SK-N-SH (cell line): ENCODE results near the gene ZNF33B. TPM values are rescaled to one million over a fixed set of nuclear protein-coding genes. Genes with fewer than 3 reads are reported as not detected.

Experiments
- CTCF ChIA-PET: fragments of 300-600, 350-600 bp; formaldehyde crosslinking; extraction: SDS; loops from one replicate; lab custom pipeline; 2021; lab: Yijun Ruan, JAX
- POLR2A ChIA-PET: fragments of 350-600 bp; sonication (Branson Sonifier 250); formaldehyde crosslinking; extraction: SDS; loops from one replicate; lab custom pipeline; 2020; ENCODE audit warnings: antibody characterized with exemption, inconsistent platforms; lab: Yijun Ruan, JAX
- DNase-seq: peaks from one replicate; pipeline ENCODE4 v3.0.0; 2012
- H2AFZ ChIP-seq: fragments of 200-600 bp; sonication (generic); 2 replicates; pipeline ENCODE4 v1.8.1; 2016; ENCODE audit warnings: antibody characterized with exemption, mild to moderate bottlenecking, low read depth
- H3F3A ChIP-seq: fragments of 200-600 bp; sonication (generic); replicated peaks from 2 replicates; pipeline ENCODE3; 2016; ENCODE audit warnings: antibody characterized with exemption, mild to moderate bottlenecking; ENCODE audit not compliant: insufficient read depth
- H3K27ac ChIP-seq, 2 experiments: fragments of 200-500 bp in 1 of 2; fragments of 200-600 bp in 1 of 2; sonication (Bioruptor generic) in 1 of 2; sonication (generic), shearing (Covaris generic) in 1 of 2; 2 replicates each; pipeline versions ENCODE4 v1.5.1 to v1.6.1; 2014 to 2016; ENCODE audit warnings: low read depth in 2 of 2, inconsistent platforms in 1 of 2, low read length in 1 of 2, mild to moderate bottlenecking in 1 of 2, mixed read lengths in 1 of 2
- H3K27me3 ChIP-seq: fragments of 200-600 bp; sonication (generic), shearing (Covaris generic); 2 replicates; pipeline ENCODE4 v1.6.1; 2016; ENCODE audit warnings: mixed run types; ENCODE audit not compliant: insufficient read depth
- H3K36me3 ChIP-seq, 2 experiments: fragments of 200-500 bp in 1 of 2; fragments of 200-600 bp in 1 of 2; sonication (Bioruptor generic) in 1 of 2; sonication (generic) in 1 of 2; replicated peaks in 1 of 2; 2 replicates each; pipeline versions ENCODE3 to v1.5.1; 2014 to 2016; ENCODE audit warnings: low read length in 1 of 2, mild to moderate bottlenecking in 1 of 2; ENCODE audit not compliant: insufficient read depth in 2 of 2, control insufficient read depth in 1 of 2
- H3K4me1 ChIP-seq, 2 experiments: fragments of 200-500 bp in 1 of 2; fragments of 200-600 bp in 1 of 2; sonication (Bioruptor generic) in 1 of 2; sonication (generic), shearing (Covaris generic) in 1 of 2; 2 replicates each; pipeline versions ENCODE4 v1.5.1 to v1.6.1; 2014 to 2016; ENCODE audit warnings: low read depth in 1 of 2, low read length in 1 of 2, mixed run types in 1 of 2; ENCODE audit not compliant: insufficient read depth in 2 of 2, control insufficient read depth in 1 of 2
- H3K4me2 ChIP-seq: fragments of 200-600 bp; sonication (generic), shearing (Covaris generic); 2 replicates; pipeline ENCODE4 v1.6.1; 2017; ENCODE audit warnings: mixed run types
- H3K4me3 ChIP-seq, 2 experiments: fragments of 200-500 bp in 1 of 2; fragments of 200-600 bp in 1 of 2; sonication (Bioruptor generic) in 1 of 2; sonication (generic), shearing (Covaris generic) in 1 of 2; 2 replicates each; pipeline versions ENCODE4 v1.5.1 to v1.8.1; 2014 to 2016; ENCODE audit warnings: low read depth in 2 of 2, inconsistent platforms in 1 of 2, low read length in 1 of 2, mild to moderate bottlenecking in 1 of 2, mixed read lengths in 1 of 2, moderate library complexity in 1 of 2
- H3K79me2 ChIP-seq: fragments of 200-600 bp; sonication (generic); 2 replicates; pipeline ENCODE4 v1.8.1; 2017; ENCODE audit warnings: mild to moderate bottlenecking; ENCODE audit not compliant: insufficient read depth
- H3K9ac ChIP-seq: fragments of 200-600 bp; sonication (generic); 2 replicates; pipeline ENCODE4 v1.6.1; 2017; ENCODE audit warnings: mixed run types
- H3K9me2 ChIP-seq: fragments of 200-600 bp; sonication (generic); 2 replicates; pipeline ENCODE4 v1.6.1; 2017; ENCODE audit warnings: mixed run types
- H3K9me3 ChIP-seq: fragments of 200-600 bp; sonication (generic); 2 replicates; pipeline ENCODE4 v1.6.1; 2017; ENCODE audit warnings: mixed run types, mild to moderate bottlenecking, moderate library complexity
- H4K20me1 ChIP-seq: fragments of 200-600 bp; sonication (generic); 2 replicates; pipeline ENCODE4 v1.6.1; 2017; ENCODE audit warnings: mild to moderate bottlenecking, mixed run types; ENCODE audit not compliant: insufficient read depth
- CHD2 ChIP-seq: fragments of 150-350 bp; IDR thresholded peaks from 2 replicates; pipeline ENCODE4 v1.6.1; 2018; ENCODE audit warnings: low read length; ENCODE audit not compliant: partially characterized antibody
- ELF1 ChIP-seq: IDR thresholded peaks from 2 replicates; pipeline ENCODE4 v1.4.0; 2012
- EP300 ChIP-seq, 2 experiments: IDR thresholded peaks; 2 replicates each; pipeline versions ENCODE4 v1.4.0 to v1.6.1; 2012; ENCODE audit warnings: borderline replicate concordance in 1 of 2, low read depth in 1 of 2, low read length in 1 of 2
- EZH2phosphoT487 ChIP-seq: fragments of 200-600 bp; sonication (generic); IDR thresholded peaks from 2 replicates; pipeline ENCODE4 v1.6.1; 2017; ENCODE audit warnings: low read depth, mixed run types, mild to moderate bottlenecking, antibody characterized with exemption, moderate library complexity, borderline replicate concordance
- FOXJ3 ChIP-seq: sonication (generic); formaldehyde crosslinking; IDR thresholded peaks from 2 replicates; pipeline ENCODE4 v1.5.1; 2020; ENCODE audit warnings: mild to moderate bottlenecking, missing genetic modification reagents
- FOXM1 ChIP-seq: IDR thresholded peaks from 2 replicates; pipeline ENCODE4 v1.4.0; 2012; ENCODE audit warnings: low read depth, mild to moderate bottlenecking
- GATA2 ChIP-seq: sonication (generic); formaldehyde crosslinking; IDR thresholded peaks from 2 replicates; pipeline ENCODE4 v1.5.0; 2020; ENCODE audit warnings: mild to moderate bottlenecking, missing genetic modification reagents
- JUND ChIP-seq: IDR thresholded peaks from 2 replicates; pipeline ENCODE4 v1.4.0; 2012
- NFIC ChIP-seq: IDR thresholded peaks from 2 replicates; pipeline ENCODE4 v1.4.0; 2012; ENCODE audit warnings: borderline replicate concordance
- POLR2AphosphoS5 ChIP-seq: IDR thresholded peaks from 2 replicates; pipeline ENCODE4 v1.6.1; 2012; ENCODE audit warnings: low read depth, low read length
- RAD21 ChIP-seq: IDR thresholded peaks from 2 replicates; pipeline ENCODE4 v1.6.1; 2012; ENCODE audit warnings: mild to moderate bottlenecking, low read length
- RCOR1 ChIP-seq: fragments of 150-350 bp; IDR thresholded peaks from 2 replicates; pipeline ENCODE4 v1.6.1; 2017; ENCODE audit warnings: antibody characterized with exemption, low read length
- RFX5 ChIP-seq: IDR thresholded peaks from 2 replicates; pipeline ENCODE4 v1.6.1; 2012; ENCODE audit warnings: mild to moderate bottlenecking, improper control_type of control experiment, low read length
- RXRA ChIP-seq: IDR thresholded peaks from 2 replicates; pipeline ENCODE4 v1.4.0; 2012; ENCODE audit warnings: low read depth, mild to moderate bottlenecking, borderline replicate concordance
- TAF1 ChIP-seq: IDR thresholded peaks from 2 replicates; pipeline ENCODE4 v1.6.1; 2012; ENCODE audit warnings: low read depth, mild to moderate bottlenecking, low read length, moderate library complexity, borderline replicate concordance
- TCF12 ChIP-seq: IDR thresholded peaks from 2 replicates; pipeline ENCODE4 v1.4.0; 2012
- WGBS: methylation state at CpG from one replicate; pipeline ENCODE4 v1.1.6; 2017; ENCODE audit warnings: low lambda C conversion rate; 5-methylcytosine and 5-hydroxymethylcytosine counted together
- polyA plus RNA-seq, 3 experiments: library from polyadenylated mRNA; depleted of rRNA; stranded (reverse); fragments of >200 nt; gene quantifications; 2 replicates each; pipeline ENCODE4 v1.2.3, GENCODE V29; 2012
- TF ChIP-seq, protein P1 (sequence below): IDR thresholded peaks from 2 replicates; pipeline ENCODE4 v1.4.0; 2012; ENCODE audit warnings: low read depth, borderline replicate concordance
- TF ChIP-seq, protein P2 (sequence below): fragments of 150-350 bp; IDR thresholded peaks from 2 replicates; pipeline ENCODE4 v1.6.1; 2017; ENCODE audit warnings: antibody characterized with exemption, low read length, low read depth, borderline replicate concordance
- TF ChIP-seq, protein P3 (sequence below): IDR thresholded peaks from 2 replicates; pipeline ENCODE4 v1.4.0; 2012; ENCODE audit warnings: low read depth, borderline replicate concordance
- TF ChIP-seq, protein P4 (sequence below): IDR thresholded peaks from 2 replicates; pipeline ENCODE4; 2012
- TF ChIP-seq, protein P5 (sequence below): fragments of 150-350 bp; IDR thresholded peaks from 2 replicates; pipeline ENCODE4 v1.6.1; 2016; ENCODE audit warnings: mild to moderate bottlenecking, low read depth, low read length
- TF ChIP-seq, protein P6 (sequence below): IDR thresholded peaks from 2 replicates; pipeline ENCODE4 v1.4.0; 2012; ENCODE audit warnings: low read depth

The ZNF33B gene
- polyA plus RNA-seq, 1 of the 3 experiments (the other 2 are of a cell fraction): 5.6 TPM

DNA sequence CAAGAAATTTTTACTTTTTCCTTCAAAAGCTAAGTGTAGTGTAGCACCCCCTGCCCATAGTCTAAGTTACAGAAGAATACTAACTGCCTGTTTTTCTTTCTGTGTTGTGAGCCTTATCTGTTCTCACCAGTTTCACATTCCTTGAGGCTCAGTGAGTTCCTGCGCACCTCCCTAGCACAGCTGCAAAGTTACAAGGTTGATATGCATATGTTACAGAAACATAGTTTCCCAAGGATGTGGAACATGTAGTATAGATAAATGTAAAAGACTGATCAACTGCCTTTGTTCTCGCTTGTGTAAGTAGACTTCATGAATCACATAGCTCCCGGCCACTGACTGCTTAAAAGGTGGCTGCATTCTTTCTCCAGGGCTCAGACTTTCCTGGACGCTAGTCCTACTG, 6.7 kb upstream of the ZNF33B start:
- H3K27me3 ChIP-seq: no peaks in the 10 kb centered on the region
- peaks cover 2 to 11% of the 10 kb centered on the region in 2 experiments for H3K36me3 ChIP-seq
- CTCF ChIA-PET: interaction anchor here (1.3 kb wide), 1 partner anchor 10 kb away, joined by 3 read pairs; no protein-coding TSS in a partner anchor
- no peak for DNase-seq
- no peak overlapping the region for H3K9ac ChIP-seq
- no peaks in the 10 kb centered on the region for H3K4me1 ChIP-seq
- H3K4me2 ChIP-seq: no peak overlapping the region
- 64% methylated on average over 4 of the region's 4 CpGs for WGBS
- H2AFZ ChIP-seq: no peak overlapping the region
- H3F3A ChIP-seq: peaks cover 5% of the 10 kb centered on the region
- no peaks in the 10 kb centered on the region for H4K20me1 ChIP-seq
- POLR2A ChIA-PET: no interaction called here
- H3K79me2 ChIP-seq: no peaks in the 10 kb centered on the region
- H3K4me3 ChIP-seq: no peak overlapping the region
- no peaks in the 10 kb centered on the region for H3K9me3 ChIP-seq
- TF ChIP-seq ELF1: no peak
- no peak for TF ChIP-seq RAD21
- TF ChIP-seq FOXM1: no peak
- no peak for TF ChIP-seq NFIC
- TF ChIP-seq GATA2: no peak
- TF ChIP-seq JUND: no peak
- TF ChIP-seq EZH2phosphoT487: no peak
- TF ChIP-seq, protein P1, sequence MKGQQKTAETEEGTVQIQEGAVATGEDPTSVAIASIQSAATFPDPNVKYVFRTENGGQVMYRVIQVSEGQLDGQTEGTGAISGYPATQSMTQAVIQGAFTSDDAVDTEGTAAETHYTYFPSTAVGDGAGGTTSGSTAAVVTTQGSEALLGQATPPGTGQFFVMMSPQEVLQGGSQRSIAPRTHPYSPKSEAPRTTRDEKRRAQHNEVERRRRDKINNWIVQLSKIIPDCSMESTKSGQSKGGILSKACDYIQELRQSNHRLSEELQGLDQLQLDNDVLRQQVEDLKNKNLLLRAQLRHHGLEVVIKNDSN: no peak
- TF ChIP-seq RXRA: no peak
- no peak for TF ChIP-seq TCF12
- TF ChIP-seq, all 33 proteins: peak for 0
- H3K27ac ChIP-seq: no peak overlapping the region
- H3K9me2 ChIP-seq: no peaks in the 10 kb centered on the region

DNA sequence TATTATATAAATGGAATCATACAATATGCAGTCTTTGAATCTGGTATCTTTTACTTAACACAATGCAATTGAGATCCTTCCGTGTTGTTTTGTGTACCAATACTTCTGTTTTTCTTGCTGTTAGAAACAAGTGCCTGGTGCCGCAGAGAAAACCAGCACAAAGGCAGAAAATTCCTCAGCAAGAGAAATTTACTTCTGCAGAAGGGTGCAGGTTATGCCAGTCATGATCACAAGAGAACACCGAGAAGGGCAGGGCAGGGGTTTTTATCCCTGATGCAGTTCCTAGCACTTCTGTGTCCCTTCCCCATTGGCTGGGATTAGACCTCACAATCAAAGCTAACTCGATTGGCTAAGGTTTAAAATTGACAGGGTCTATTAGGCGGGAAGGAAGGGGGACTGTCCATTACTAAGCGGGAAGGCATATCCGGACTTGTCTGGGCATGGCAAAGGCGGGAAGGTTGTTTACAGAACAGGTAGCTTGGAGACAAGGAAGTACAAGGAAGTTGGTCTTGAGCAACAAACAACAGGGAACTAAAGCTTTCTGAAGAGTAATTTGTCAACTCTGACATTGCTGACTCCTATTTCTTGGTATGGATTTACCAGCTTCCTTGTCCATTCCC, 2.4 kb upstream of the ZNF33B start:
- Histone ChIP-seq H3K9ac (no peak overlapping the region), H3K36me3 (peaks cover 0 to 6% of the 10 kb centered on the region in 2 experiments), H3K9me3 (no peaks in the 10 kb centered on the region), H3K4me3 (no peak overlapping the region), H3K4me2 (no peak overlapping the region), H3K9me2 (no peaks in the 10 kb centered on the region), H2AFZ (no peak overlapping the region), H3K27me3 (no peaks in the 10 kb centered on the region), H3K79me2 (peaks cover 18% of the 10 kb centered on the region), H3K4me1 (peaks cover 0 to 4% of the 10 kb centered on the region in 2 experiments; a peak in 2 of 4 replicates), H3K27ac (no peak overlapping the region), H3F3A (peaks cover 17% of the 10 kb centered on the region), H4K20me1 (no peaks in the 10 kb centered on the region)
- CTCF ChIA-PET: no interaction called here
- WGBS: 88% methylated on average over 8 of the region's 8 CpGs
- DNase-seq: no peak
- POLR2A ChIA-PET: no interaction called here
- TF ChIP-seq RCOR1 (no peak), CHD2 (no peak), FOXJ3 (no peak), RXRA (no peak), GATA2 (no peak), RAD21 (no peak), EP300 (IDR thresholded peaks at IDR 0.05; ENCODE audit: borderline replicate concordance in 1 of 2, low read depth in 1 of 2, low read length in 1 of 2) (no peak), TAF1 (no peak), POLR2AphosphoS5 (no peak), FOXM1 (no peak), NFIC (no peak), RFX5 (no peak)
- TF ChIP-seq, protein P2, sequence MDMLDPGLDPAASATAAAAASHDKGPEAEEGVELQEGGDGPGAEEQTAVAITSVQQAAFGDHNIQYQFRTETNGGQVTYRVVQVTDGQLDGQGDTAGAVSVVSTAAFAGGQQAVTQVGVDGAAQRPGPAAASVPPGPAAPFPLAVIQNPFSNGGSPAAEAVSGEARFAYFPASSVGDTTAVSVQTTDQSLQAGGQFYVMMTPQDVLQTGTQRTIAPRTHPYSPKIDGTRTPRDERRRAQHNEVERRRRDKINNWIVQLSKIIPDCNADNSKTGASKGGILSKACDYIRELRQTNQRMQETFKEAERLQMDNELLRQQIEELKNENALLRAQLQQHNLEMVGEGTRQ: no peak
- TF ChIP-seq, protein P3, sequence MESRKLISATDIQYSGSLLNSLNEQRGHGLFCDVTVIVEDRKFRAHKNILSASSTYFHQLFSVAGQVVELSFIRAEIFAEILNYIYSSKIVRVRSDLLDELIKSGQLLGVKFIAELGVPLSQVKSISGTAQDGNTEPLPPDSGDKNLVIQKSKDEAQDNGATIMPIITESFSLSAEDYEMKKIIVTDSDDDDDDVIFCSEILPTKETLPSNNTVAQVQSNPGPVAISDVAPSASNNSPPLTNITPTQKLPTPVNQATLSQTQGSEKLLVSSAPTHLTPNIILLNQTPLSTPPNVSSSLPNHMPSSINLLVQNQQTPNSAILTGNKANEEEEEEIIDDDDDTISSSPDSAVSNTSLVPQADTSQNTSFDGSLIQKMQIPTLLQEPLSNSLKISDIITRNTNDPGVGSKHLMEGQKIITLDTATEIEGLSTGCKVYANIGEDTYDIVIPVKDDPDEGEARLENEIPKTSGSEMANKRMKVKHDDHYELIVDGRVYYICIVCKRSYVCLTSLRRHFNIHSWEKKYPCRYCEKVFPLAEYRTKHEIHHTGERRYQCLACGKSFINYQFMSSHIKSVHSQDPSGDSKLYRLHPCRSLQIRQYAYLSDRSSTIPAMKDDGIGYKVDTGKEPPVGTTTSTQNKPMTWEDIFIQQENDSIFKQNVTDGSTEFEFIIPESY: no peak
- TF ChIP-seq, protein P4, sequence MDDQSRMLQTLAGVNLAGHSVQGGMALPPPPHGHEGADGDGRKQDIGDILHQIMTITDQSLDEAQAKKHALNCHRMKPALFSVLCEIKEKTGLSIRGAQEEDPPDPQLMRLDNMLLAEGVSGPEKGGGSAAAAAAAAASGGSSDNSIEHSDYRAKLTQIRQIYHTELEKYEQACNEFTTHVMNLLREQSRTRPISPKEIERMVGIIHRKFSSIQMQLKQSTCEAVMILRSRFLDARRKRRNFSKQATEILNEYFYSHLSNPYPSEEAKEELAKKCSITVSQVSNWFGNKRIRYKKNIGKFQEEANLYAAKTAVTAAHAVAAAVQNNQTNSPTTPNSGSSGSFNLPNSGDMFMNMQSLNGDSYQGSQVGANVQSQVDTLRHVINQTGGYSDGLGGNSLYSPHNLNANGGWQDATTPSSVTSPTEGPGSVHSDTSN: no peak
- TF ChIP-seq, protein P5, sequence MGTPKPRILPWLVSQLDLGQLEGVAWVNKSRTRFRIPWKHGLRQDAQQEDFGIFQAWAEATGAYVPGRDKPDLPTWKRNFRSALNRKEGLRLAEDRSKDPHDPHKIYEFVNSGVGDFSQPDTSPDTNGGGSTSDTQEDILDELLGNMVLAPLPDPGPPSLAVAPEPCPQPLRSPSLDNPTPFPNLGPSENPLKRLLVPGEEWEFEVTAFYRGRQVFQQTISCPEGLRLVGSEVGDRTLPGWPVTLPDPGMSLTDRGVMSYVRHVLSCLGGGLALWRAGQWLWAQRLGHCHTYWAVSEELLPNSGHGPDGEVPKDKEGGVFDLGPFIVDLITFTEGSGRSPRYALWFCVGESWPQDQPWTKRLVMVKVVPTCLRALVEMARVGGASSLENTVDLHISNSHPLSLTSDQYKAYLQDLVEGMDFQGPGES: no peak
- TF ChIP-seq, protein P6, sequence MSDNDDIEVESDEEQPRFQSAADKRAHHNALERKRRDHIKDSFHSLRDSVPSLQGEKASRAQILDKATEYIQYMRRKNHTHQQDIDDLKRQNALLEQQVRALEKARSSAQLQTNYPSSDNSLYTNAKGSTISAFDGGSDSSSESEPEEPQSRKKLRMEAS: no peak
